Endothelial cell (in vitro differentiated cells): ENCODE data around the gene DOCK1. TPM values are rescaled to one million over a fixed set of nuclear protein-coding genes. Genes with fewer than 3 reads are reported as not detected.
A peak's percentile ranks its signal among the peaks of the same experiment; 100 is the strongest.

Experiments
- DNase-seq: peaks from one replicate; pipeline ENCODE4 v3.0.0; 2021; ENCODE audit warnings: low spot score
- H3K27ac Mint-ChIP-seq: one replicate; pipeline ENCODE4 v1.8.0; 2021; ENCODE audit warnings: mixed read lengths, inconsistent platforms; ENCODE audit not compliant: unreplicated experiment
- H3K27me3 Mint-ChIP-seq: one replicate; pipeline ENCODE4 v1.8.0; 2021; ENCODE audit warnings: mild to moderate bottlenecking, moderate library complexity, mixed read lengths, inconsistent platforms; ENCODE audit not compliant: unreplicated experiment
- H3K36me3 Mint-ChIP-seq: one replicate; pipeline ENCODE4 v1.8.0; 2021; ENCODE audit warnings: mild to moderate bottlenecking, low read depth, mixed read lengths, inconsistent platforms; ENCODE audit not compliant: unreplicated experiment
- H3K4me1 Mint-ChIP-seq: one replicate; pipeline ENCODE4 v1.8.0; 2021; ENCODE audit warnings: mild to moderate bottlenecking, mixed read lengths, inconsistent platforms; ENCODE audit not compliant: unreplicated experiment
- H3K4me3 Mint-ChIP-seq: one replicate; pipeline ENCODE4 v1.8.0; 2021; ENCODE audit warnings: mild to moderate bottlenecking, mixed read lengths, inconsistent platforms; ENCODE audit not compliant: unreplicated experiment
- H3K9me3 Mint-ChIP-seq: one replicate; pipeline ENCODE4 v1.8.0; 2021; ENCODE audit warnings: mixed read lengths, inconsistent platforms; ENCODE audit not compliant: unreplicated experiment
- total RNA-seq: library from RNA; stranded (reverse); fragmentation: NEBNext Ultra II Directional; extraction: Animal tissue kit (Norgen Biotek cat#: 25700); gene quantifications from one replicate; pipeline ENCODE4 v1.2.1, GENCODE V29; 2021; ENCODE audit not compliant: unreplicated experiment
- TF ChIP-seq, protein P1 (sequence below): fragments of 200-600 bp; sonication (generic); IDR thresholded peaks from one replicate; pipeline ENCODE4 v1.5.0; 2021; ENCODE audit warnings: antibody characterized with exemption; ENCODE audit not compliant: unreplicated experiment

DOCK1 gene
- total RNA-seq, 1 donor from 2014 or later = 116 TPM

- TF ChIP-seq, protein P1, sequence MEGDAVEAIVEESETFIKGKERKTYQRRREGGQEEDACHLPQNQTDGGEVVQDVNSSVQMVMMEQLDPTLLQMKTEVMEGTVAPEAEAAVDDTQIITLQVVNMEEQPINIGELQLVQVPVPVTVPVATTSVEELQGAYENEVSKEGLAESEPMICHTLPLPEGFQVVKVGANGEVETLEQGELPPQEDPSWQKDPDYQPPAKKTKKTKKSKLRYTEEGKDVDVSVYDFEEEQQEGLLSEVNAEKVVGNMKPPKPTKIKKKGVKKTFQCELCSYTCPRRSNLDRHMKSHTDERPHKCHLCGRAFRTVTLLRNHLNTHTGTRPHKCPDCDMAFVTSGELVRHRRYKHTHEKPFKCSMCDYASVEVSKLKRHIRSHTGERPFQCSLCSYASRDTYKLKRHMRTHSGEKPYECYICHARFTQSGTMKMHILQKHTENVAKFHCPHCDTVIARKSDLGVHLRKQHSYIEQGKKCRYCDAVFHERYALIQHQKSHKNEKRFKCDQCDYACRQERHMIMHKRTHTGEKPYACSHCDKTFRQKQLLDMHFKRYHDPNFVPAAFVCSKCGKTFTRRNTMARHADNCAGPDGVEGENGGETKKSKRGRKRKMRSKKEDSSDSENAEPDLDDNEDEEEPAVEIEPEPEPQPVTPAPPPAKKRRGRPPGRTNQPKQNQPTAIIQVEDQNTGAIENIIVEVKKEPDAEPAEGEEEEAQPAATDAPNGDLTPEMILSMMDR = peak; percentile 70
- peak; percentile 78 for DNase-seq
- Mint-ChIP-seq H3K27me3 (no peaks in the 10 kb centered on the region), H3K36me3 (peaks cover 12% of the 10 kb centered on the region), H3K4me3 (no peak overlapping the region), H3K9me3 (no peaks in the 10 kb centered on the region), H3K27ac (peak overlapping the region; percentile 64), H3K4me1 (peaks cover 18% of the 10 kb centered on the region)
Observed at GRCh38 chr10:127243490-127244272, 338.5 kb downstream of the DOCK1 start.

DNA sequence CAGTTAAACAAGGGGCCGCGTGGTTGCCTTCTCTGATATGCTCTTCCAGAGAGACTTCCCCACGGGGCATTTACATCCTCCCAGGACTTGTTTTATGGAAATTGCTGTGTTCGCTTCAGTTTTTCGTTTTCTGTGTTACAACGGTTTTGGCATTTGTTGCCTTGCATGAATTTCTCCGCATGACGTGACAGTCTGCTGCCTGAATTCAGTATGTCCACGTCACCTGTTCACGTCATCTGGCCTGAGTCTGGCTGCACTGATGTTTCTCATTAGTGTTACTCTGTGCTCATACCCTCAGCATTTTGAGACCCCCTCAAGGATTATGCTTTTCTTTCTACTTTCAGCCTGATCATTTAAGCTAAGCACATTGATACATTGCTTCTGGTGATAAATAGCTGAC lies 340.2 kb downstream of the DOCK1 start:
- TF ChIP-seq, protein P1 = no peak
- no peak overlapping the region for H3K27ac Mint-ChIP-seq
- no peaks in the 10 kb centered on the region for H3K9me3 Mint-ChIP-seq
- H3K4me3 Mint-ChIP-seq = no peak overlapping the region
- no peaks in the 10 kb centered on the region for H3K27me3 Mint-ChIP-seq
- peaks cover 16% of the 10 kb centered on the region for H3K4me1 Mint-ChIP-seq
- DNase-seq = no peak
- peaks cover 23% of the 10 kb centered on the region for H3K36me3 Mint-ChIP-seq

- Mint-ChIP-seq H3K4me3 (peak overlapping the region; percentile 15), H3K27me3 (peaks cover 4% of the 10 kb centered on the region), H3K9me3 (no peaks in the 10 kb centered on the region), H3K27ac (no peak overlapping the region), H3K4me1 (peaks cover 16% of the 10 kb centered on the region), H3K36me3 (peaks cover 23% of the 10 kb centered on the region)
- DNase-seq = no peak
- TF ChIP-seq, protein P1 = no peak
Observed at GRCh38 chr10:127250031-127250430, 344.8 kb downstream of the DOCK1 start.

- Mint-ChIP-seq H3K4me3 (no peak overlapping the region), H3K27ac (no peak overlapping the region), H3K9me3 (no peaks in the 10 kb centered on the region), H3K27me3 (peaks cover 6% of the 10 kb centered on the region), H3K36me3 (peaks cover 29% of the 10 kb centered on the region), H3K4me1 (peaks cover 16% of the 10 kb centered on the region)
- TF ChIP-seq, protein P1 = no peak
- no peak for DNase-seq
Observed at GRCh38 chr10:127252818-127253217, 347.6 kb downstream of the DOCK1 start.

DNA sequence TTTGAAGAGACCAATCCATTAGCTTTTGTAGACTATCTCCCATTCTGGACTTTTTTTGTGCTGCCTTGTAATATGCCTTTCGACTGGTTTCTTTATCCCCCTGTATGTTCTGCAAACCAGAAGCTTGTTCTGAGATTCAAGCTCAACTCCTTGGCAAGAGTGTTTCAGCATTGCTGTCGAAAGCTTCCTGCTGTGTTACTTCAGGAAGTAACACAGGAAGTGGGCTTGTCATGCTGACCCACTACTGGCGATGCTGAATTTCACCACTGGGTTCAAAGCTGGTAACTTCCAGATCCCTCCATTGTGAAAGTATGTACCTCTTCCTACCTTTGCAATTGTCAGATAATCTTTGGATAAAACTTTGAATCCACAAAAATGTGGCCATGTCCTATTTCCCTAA lies 349.0 kb downstream of the DOCK1 start:
- Mint-ChIP-seq H3K27ac (peak overlapping the region; percentile 36), H3K4me1 (peaks cover 16% of the 10 kb centered on the region), H3K9me3 (no peaks in the 10 kb centered on the region), H3K36me3 (peaks cover 29% of the 10 kb centered on the region), H3K27me3 (peaks cover 6% of the 10 kb centered on the region), H3K4me3 (no peak overlapping the region)
- TF ChIP-seq, protein P1 = no peak
- DNase-seq = peak; percentile 15
